Erythroblast (primary cell): ENCODE measurements around the gene ACLY.

ENCODE experiments used
- GATA1 ChIP-seq: IDR thresholded peaks from 2 replicates; pipeline ENCODE4 v1.6.1; 2011; ENCODE audit warnings: low read depth, mild to moderate bottlenecking, control low read depth, low read length, moderate library complexity
- POLR2A ChIP-seq: IDR thresholded peaks from 2 replicates; pipeline ENCODE4 v1.6.1; 2011; ENCODE audit warnings: mild to moderate bottlenecking, low read length

DNA sequence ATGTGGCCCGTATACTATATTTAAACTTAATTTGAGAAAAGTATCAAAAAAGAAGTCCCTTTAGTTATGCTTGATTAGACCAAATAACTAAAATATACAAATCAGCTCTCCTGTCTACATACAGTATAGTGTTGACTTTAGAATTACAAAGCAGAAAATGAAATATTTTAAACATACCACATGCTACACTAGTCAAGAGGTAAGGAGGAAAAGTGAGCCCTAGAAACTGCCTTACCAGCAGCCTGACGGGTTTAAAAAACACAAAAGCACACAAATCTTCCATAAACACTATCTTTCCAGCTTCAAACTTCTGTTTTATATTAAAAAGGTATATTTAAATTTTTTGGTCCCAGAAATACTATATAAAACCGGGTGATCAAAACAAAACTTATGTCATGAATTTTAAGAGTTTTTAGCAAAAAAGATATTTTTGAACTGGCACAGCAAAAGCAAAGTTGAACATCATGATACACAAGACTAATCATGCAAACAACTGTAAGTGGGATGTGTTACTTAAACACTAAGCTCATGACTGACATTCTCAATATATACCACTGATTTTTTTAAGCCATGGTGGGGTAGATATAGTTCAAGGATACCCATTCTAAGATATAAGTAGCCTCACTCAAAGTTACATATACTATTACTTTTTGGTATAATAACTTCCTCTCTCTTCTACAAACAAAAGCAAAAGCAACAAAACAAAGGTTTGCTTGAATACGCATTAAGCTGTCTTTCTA is 69.3 kb downstream of the ACLY start:
- TF ChIP-seq POLR2A = no peak
- TF ChIP-seq GATA1 = no peak
